IgD-negative memory B cell (primary cell): ENCODE results near the gene PPARD. TPM values are rescaled to one million over a fixed set of nuclear protein-coding genes. Genes with fewer than 3 reads are reported as not detected.

Experiments
- H3K27ac Mint-ChIP-seq, 3 donors: one replicate each; pipeline ENCODE4 v1.8.0; 2020 to 2022; ENCODE audit warnings: mild to moderate bottlenecking in 3 of 3, mixed read lengths in 3 of 3, moderate library complexity in 1 of 3
- H3K27me3 Mint-ChIP-seq: one replicate; pipeline ENCODE4 v1.8.0; 2021; ENCODE audit warnings: mixed read lengths
- H3K36me3 Mint-ChIP-seq: one replicate; pipeline ENCODE4 v1.8.0; 2020; ENCODE audit warnings: mild to moderate bottlenecking, mixed read lengths
- H3K4me1 Mint-ChIP-seq, 3 donors: one replicate each; pipeline ENCODE4 v1.8.0; 2020 to 2022; ENCODE audit warnings: mixed read lengths in 3 of 3, mild to moderate bottlenecking in 1 of 3
- H3K4me3 Mint-ChIP-seq, 4 donors: one replicate each; pipeline ENCODE4 v1.8.0; 2020 to 2022; ENCODE audit warnings: mild to moderate bottlenecking in 4 of 4, mixed read lengths in 4 of 4, moderate library complexity in 3 of 4
- H3K9me3 Mint-ChIP-seq, 3 donors: one replicate each; pipeline ENCODE4 v1.8.0; 2020 to 2021; ENCODE audit warnings: mixed read lengths in 3 of 3, mild to moderate bottlenecking in 1 of 3
- polyA plus RNA-seq: library from polyadenylated mRNA; unstranded; fragments of 300-500 nt; fragmentation: Illumina TruSeq; gene quantifications from one replicate; pipeline ENCODE4 v1.2.3, GENCODE V29; 2021

PPARD gene
- polyA plus RNA-seq, 1 donor from 2014 or later, result 8.4 TPM

GRCh38 chr6:35358086-35358485 lies 15.7 kb downstream of the PPARD start:
- Mint-ChIP-seq H3K9me3 (no peaks in the 10 kb centered on the region), H3K36me3 (peaks cover 13% of the 10 kb centered on the region), H3K27ac (peak overlapping the region in 1 of 3 donors; percentile 89), H3K4me1 (peaks cover 10 to 21% (median 14%) of the 10 kb centered on the region in 3 donors), H3K27me3 (no peaks in the 10 kb centered on the region), H3K4me3 (no peak overlapping the region)

- no peaks in the 10 kb centered on the region for H3K27me3 Mint-ChIP-seq
- H3K4me1 Mint-ChIP-seq, result peaks cover 12 to 21% (median 18%) of the 10 kb centered on the region in 3 donors
- H3K9me3 Mint-ChIP-seq, result no peaks in the 10 kb centered on the region
- H3K27ac Mint-ChIP-seq, result no peak overlapping the region
- no peak overlapping the region for H3K4me3 Mint-ChIP-seq
- H3K36me3 Mint-ChIP-seq, result peaks cover 14% of the 10 kb centered on the region
Observed at GRCh38 chr6:35359346-35359743, 17.0 kb downstream of the PPARD start.

GRCh38 chr6:35359744-35360348 lies 17.5 kb downstream of the PPARD start:
- Mint-ChIP-seq H3K27me3 (no peaks in the 10 kb centered on the region), H3K9me3 (no peaks in the 10 kb centered on the region), H3K4me1 (peaks cover 12 to 19% (median 18%) of the 10 kb centered on the region in 3 donors), H3K4me3 (no peak overlapping the region), H3K27ac (peak overlapping the region in 1 of 3 donors; percentile 5), H3K36me3 (peaks cover 11% of the 10 kb centered on the region)

GRCh38 chr6:35360349-35361138 lies 18.2 kb downstream of the PPARD start:
- Mint-ChIP-seq H3K27ac (peak overlapping the region in 1 of 3 donors; percentile 5), H3K9me3 (no peaks in the 10 kb centered on the region), H3K36me3 (peaks cover 9% of the 10 kb centered on the region), H3K4me3 (no peak overlapping the region), H3K27me3 (no peaks in the 10 kb centered on the region), H3K4me1 (peaks cover 13 to 19% (median 19%) of the 10 kb centered on the region in 3 donors)

- H3K4me3 Mint-ChIP-seq, result no peak overlapping the region
- peaks cover 9% of the 10 kb centered on the region for H3K36me3 Mint-ChIP-seq
- no peaks in the 10 kb centered on the region for H3K27me3 Mint-ChIP-seq
- H3K27ac Mint-ChIP-seq, result peak overlapping the region in 1 of 3 donors; percentile 31
- no peaks in the 10 kb centered on the region for H3K9me3 Mint-ChIP-seq
- H3K4me1 Mint-ChIP-seq, result peaks cover 14 to 26% (median 22%) of the 10 kb centered on the region in 3 donors
Observed at GRCh38 chr6:35362200-35362599, 19.8 kb downstream of the PPARD start.

GRCh38 chr6:35363293-35363750 lies 21.0 kb downstream of the PPARD start:
- Mint-ChIP-seq H3K27me3 (no peaks in the 10 kb centered on the region), H3K9me3 (no peaks in the 10 kb centered on the region), H3K36me3 (peaks cover 4% of the 10 kb centered on the region), H3K27ac (no peak overlapping the region), H3K4me3 (no peak overlapping the region), H3K4me1 (peaks cover 13 to 26% (median 20%) of the 10 kb centered on the region in 3 donors)

GRCh38 chr6:35365594-35366203 lies 23.3 kb downstream of the PPARD start:
- Mint-ChIP-seq H3K4me1 (peaks cover 27 to 40% (median 35%) of the 10 kb centered on the region in 3 donors), H3K36me3 (peaks cover 4% of the 10 kb centered on the region), H3K4me3 (no peak overlapping the region), H3K9me3 (no peaks in the 10 kb centered on the region), H3K27ac (peak overlapping the region in 1 of 3 donors; percentile 33), H3K27me3 (no peaks in the 10 kb centered on the region)

- Mint-ChIP-seq H3K27me3 (no peaks in the 10 kb centered on the region), H3K4me3 (no peak overlapping the region), H3K36me3 (peaks cover 4% of the 10 kb centered on the region), H3K9me3 (no peaks in the 10 kb centered on the region), H3K4me1 (peaks cover 32 to 45% (median 40%) of the 10 kb centered on the region in 3 donors), H3K27ac (no peak overlapping the region)
Observed at GRCh38 chr6:35366204-35366596, 23.8 kb downstream of the PPARD start.

GRCh38 chr6:35367646-35368037 lies 25.3 kb downstream of the PPARD start:
- peak overlapping the region in 1 of 3 donors; percentile 62 for H3K27ac Mint-ChIP-seq
- H3K36me3 Mint-ChIP-seq, result peaks cover 4% of the 10 kb centered on the region
- peaks cover 33 to 46% (median 43%) of the 10 kb centered on the region in 3 donors for H3K4me1 Mint-ChIP-seq
- no peaks in the 10 kb centered on the region for H3K9me3 Mint-ChIP-seq
- no peaks in the 10 kb centered on the region for H3K27me3 Mint-ChIP-seq
- no peak overlapping the region for H3K4me3 Mint-ChIP-seq

- Mint-ChIP-seq H3K36me3 (peaks cover 4% of the 10 kb centered on the region), H3K27ac (no peak overlapping the region), H3K4me3 (no peak overlapping the region), H3K27me3 (no peaks in the 10 kb centered on the region), H3K9me3 (no peaks in the 10 kb centered on the region), H3K4me1 (peaks cover 31 to 42% (median 40%) of the 10 kb centered on the region in 3 donors)
Observed at GRCh38 chr6:35368038-35368887, 25.9 kb downstream of the PPARD start.

- Mint-ChIP-seq H3K4me1 (peaks cover 30 to 43% (median 39%) of the 10 kb centered on the region in 3 donors), H3K9me3 (no peaks in the 10 kb centered on the region), H3K27ac (peak overlapping the region in 1 of 3 donors; percentile 14), H3K36me3 (peaks cover 2% of the 10 kb centered on the region), H3K27me3 (no peaks in the 10 kb centered on the region), H3K4me3 (peak overlapping the region; percentile 0 to 85 (median 32))
Observed at GRCh38 chr6:35370124-35370741, 27.9 kb downstream of the PPARD start.

GRCh38 chr6:35370785-35371493 lies 28.6 kb downstream of the PPARD start:
- no peaks in the 10 kb centered on the region for H3K27me3 Mint-ChIP-seq
- no peaks in the 10 kb centered on the region for H3K9me3 Mint-ChIP-seq
- no peaks in the 10 kb centered on the region for H3K36me3 Mint-ChIP-seq
- H3K4me3 Mint-ChIP-seq, result peak overlapping the region in 3 of 4 donors; percentile 4 to 87 (median 57)
- H3K27ac Mint-ChIP-seq, result peak overlapping the region in 2 of 3 donors; percentile 16 to 31
- peaks cover 26 to 40% (median 35%) of the 10 kb centered on the region in 3 donors for H3K4me1 Mint-ChIP-seq

- Mint-ChIP-seq H3K9me3 (no peaks in the 10 kb centered on the region), H3K4me1 (peaks cover 26 to 42% (median 36%) of the 10 kb centered on the region in 3 donors), H3K4me3 (peak overlapping the region in 2 of 4 donors; percentile 1 to 87), H3K27me3 (no peaks in the 10 kb centered on the region), H3K27ac (no peak overlapping the region), H3K36me3 (no peaks in the 10 kb centered on the region)
Observed at GRCh38 chr6:35371494-35372262, 29.3 kb downstream of the PPARD start.
